Measurements from ENCODE around the gene PCDHA4.
"Not testable (repeated sequence)": the region's sequence is repeated elsewhere in the genome, so short reads cannot be mapped to it uniquely, and the experiment has no call there.

PCDHA4 gene

DNA sequence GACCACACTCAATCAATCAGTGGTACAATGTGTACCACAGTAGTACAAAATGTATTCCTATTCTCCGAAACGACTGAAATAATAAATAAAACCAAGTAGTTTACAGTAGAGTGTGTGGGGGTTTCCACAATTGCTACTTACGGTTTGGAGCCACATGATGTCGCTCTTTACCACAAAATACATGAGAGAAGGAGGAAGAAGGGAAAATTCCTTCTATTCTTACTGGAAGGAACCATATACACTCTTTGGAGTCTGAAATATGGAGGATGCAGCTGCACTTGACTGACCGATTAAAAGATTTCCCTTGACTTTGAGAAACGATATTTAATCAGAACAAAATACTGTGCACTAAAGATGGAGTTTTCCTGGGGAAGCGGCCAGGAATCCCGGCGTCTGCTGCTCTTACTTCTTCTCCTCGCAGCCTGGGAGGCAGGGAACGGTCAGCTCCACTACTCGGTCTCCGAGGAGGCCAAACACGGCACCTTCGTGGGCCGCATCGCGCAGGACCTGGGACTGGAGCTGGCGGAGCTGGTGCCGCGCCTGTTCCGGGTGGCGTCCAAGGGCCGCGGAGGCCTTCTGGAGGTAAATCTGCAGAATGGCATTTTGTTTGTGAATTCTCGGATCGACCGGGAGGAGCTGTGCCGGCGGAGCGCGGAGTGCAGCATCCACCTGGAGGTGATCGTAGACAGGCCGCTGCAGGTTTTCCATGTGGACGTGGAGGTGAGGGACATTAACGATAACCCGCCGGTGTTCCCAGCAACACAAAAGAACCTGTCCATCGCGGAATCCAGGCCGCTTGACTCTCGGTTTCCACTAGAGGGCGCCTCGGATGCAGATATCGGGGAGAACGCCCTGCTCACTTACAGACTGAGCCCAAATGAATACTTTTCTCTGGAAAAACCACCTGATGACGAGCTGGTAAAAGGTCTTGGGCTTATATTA is at the start of gene PCDHA4:
TSS of gene PCDHA4 (plus strand) at position 235 of the 942 bp plus-strand sequence.
- in situ Hi-C loops (cut with HindIII; ENCODE audit: low sequenced_read_pairs) = no loop called here

DNA sequence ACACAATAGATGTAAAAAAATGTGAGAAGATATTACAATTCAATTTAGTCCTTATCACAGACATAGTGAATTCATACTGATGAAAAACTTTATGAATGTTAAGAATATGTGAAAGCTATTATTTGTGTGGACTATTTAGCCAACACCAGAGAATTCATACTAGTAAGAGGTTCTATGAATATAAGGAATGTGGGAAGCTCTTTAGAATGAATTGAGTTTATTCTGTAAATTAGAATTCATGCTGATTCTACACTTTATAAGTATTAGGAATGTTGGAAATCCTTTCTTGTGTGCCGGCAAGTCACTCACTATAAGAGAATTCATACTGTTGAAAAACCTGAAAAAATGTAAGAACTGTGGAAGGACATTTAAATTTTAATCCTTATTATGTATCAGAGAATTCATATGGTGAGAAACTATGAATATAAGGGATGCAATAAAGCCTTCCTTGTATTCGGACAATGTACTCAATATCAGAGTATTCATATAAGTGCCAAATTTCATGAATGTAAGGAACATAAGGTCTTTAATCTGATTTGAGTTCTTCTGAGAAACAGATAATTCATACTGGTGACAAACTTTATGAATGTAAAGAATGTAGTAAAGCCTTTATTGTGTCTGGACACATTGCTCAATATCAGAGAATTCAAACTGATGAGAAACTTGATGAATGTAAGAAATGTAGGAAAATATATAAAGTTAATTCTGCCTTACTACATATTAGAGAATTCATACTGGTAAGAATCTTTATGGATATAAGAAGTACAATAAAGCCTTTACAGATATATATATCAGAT is 42.5 kb upstream of the PCDHA4 start:
- in situ Hi-C loops (cut with HindIII; ENCODE audit: low sequenced_read_pairs) = no loop called here

DNA sequence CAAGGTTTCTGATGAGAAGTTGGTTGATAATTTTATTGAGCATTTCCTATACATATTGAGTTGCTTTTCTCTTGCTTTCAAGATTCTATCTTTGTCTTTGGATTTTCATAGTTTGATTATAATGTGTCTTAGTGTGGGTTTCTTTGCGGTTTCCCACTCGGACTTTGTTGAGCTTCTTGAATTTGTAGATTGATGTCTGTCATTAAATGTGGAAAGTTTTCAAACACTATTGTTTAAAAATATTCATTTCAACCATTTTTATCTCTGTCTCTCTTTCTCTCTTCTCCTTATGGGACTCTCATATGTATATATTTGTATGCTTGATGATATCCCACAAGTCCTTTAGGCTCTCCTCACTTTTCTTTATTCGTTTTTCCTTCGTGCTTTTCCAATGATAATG is 39.4 kb upstream of the PCDHA4 start:
- in situ Hi-C loops (cut with HindIII; ENCODE audit: low sequenced_read_pairs) = no loop called here

DNA sequence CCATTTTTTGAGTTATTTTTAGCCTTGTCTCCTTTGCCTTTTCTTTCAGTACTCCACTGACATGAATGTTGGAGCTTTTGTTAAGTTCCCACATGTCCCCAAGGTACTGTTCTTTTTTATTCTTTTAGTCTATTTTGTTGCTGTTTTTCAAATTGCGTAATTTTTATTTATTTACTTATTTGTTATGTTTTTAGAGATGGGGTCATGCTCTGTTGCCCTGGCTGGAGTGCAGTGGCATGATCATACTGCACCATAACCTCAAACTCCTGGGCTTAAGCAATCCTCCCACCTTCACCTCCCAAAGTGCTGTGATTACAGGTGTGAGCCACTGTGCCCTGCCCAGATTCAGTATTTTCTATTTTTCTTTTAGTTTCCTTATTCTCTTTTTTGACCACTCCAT is 26.4 kb upstream of the PCDHA4 start:
- in situ Hi-C loops (cut with HindIII; ENCODE audit: low sequenced_read_pairs) = no loop called here

DNA sequence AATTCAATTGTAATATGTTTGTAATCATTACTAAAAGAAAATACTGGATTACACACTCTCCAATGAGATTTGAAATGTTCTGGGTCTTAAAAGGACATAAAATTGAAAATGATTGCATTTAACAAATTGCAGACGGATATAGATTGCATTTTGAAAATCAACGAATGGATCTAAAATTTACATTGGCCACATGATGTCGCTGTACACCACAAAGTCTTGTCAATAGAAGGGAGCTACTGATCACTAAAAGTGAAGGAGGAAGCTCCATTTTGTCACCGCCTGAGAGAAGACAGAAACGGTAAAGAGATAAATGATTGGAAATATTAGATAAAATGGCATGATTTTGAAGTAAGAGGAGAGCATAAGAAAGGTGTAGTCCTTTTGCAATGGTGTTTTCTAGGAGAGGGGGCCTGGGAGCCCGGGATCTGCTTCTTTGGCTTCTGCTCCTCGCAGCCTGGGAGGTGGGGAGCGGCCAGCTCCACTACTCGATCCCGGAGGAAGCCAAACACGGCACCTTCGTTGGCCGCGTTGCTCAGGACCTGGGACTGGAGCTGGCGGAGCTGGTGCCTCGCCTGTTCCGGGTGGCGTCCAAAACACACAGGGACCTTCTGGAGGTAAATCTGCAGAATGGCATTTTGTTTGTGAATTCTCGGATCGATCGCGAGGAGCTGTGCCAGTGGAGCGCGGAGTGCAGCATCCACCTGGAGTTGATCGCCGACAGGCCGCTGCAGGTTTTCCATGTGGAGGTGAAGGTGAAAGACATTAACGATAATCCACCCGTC is 20.8 kb upstream of the PCDHA4 start, which contains the start of gene PCDHA1:
TSS of gene PCDHA1 (plus strand) at position 236 of the 782 bp plus-strand sequence.
- in situ Hi-C loops (cut with HindIII; ENCODE audit: low sequenced_read_pairs) = no loop called here

DNA sequence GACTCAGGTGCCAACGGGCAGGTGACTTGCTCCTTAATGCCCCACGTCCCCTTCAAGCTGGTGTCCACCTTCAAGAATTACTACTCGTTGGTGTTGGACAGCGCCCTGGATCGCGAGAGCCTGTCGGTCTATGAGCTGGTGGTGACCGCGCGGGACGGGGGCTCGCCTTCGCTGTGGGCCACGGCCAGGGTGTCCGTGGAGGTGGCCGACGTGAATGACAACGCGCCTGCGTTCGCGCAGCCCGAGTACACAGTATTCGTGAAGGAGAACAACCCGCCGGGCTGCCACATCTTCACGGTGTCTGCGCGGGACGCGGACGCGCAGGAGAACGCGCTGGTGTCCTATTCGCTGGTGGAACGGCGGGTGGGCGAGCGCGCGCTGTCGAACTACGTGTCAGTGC is 19.4 kb upstream of the PCDHA4 start:
- in situ Hi-C loops (cut with HindIII; ENCODE audit: low sequenced_read_pairs) = not testable (repeated sequence)

DNA sequence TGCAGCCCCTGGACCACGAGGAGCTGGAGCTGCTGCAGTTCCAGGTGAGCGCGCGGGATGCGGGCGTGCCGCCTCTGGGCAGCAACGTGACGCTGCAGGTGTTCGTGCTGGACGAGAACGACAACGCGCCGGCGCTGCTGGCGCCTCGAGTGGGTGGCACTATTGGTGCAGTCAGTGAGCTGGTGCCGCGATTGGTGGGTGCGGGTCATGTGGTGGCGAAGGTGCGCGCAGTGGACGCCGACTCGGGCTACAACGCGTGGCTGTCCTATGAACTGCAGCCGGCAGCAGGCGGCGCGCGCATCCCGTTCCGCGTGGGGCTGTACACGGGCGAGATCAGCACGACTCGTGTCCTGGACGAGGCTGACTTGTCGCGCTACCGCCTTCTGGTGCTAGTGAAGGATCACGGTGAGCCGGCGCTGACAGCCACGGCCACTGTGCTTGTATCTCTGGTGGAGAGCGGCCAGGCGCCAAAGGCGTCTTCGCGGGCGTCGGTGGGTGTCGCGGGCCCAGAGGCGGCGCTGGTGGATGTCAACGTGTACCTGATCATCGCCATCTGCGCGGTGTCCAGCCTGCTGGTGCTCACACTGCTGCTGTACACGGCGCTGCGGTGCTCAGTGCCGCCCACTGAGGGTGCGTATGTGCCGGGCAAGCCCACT is 18.9 kb upstream of the PCDHA4 start:
- in situ Hi-C loops (cut with HindIII; ENCODE audit: low sequenced_read_pairs) = not testable (repeated sequence)

DNA sequence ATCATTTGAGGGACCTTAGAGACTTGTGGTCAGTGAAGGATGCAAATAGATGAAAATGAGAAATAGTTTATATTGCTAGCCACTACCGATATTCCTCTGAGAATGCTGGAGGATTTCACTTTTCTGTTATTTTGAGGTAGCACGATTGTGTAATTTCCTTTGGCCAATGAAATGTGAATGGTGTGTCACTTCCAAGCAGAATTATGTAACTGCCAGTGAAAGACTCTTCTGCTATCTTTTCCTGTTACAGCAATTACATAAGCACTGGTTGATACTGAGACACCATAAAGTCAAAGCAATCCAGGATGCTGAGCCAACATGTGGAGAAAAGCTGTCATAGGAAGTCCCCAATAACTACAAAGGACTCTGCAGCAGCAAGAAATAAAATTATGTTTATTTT is 15.8 kb upstream of the PCDHA4 start:
- in situ Hi-C loops (cut with HindIII; ENCODE audit: low sequenced_read_pairs) = no loop called here

DNA sequence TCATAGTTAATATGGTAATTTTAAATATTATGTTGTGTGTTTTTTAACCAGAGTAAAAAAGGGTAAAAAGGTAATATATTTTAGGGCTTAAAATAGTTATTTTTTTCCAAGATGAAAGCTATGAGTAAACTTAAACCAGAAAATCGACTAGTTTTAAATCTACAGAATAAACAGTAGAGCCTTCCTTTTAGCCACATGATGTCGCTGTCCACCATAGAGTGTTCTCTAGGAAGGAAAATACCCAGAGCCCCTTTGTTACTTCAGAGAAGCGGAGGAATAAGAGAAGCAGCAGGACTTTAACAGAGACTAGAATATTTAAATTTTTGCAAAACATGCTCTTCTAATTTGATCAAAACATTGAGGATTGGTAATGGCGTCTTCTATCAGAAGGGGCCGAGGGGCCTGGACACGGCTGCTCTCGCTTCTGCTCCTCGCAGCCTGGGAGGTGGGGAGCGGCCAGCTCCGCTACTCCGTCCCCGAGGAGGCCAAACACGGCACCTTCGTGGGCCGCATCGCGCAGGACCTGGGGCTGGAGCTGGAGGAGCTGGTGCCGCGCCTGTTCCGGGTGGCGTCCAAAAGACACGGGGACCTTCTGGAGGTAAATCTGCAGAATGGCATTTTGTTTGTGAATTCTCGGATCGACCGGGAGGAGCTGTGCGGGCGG is 12.1 kb upstream of the PCDHA4 start, which contains the start of gene PCDHA2:
TSS of gene PCDHA2 (plus strand) at position 258 of the 664 bp plus-strand sequence.
- in situ Hi-C loops (cut with HindIII; ENCODE audit: low sequenced_read_pairs) = no loop called here

DNA sequence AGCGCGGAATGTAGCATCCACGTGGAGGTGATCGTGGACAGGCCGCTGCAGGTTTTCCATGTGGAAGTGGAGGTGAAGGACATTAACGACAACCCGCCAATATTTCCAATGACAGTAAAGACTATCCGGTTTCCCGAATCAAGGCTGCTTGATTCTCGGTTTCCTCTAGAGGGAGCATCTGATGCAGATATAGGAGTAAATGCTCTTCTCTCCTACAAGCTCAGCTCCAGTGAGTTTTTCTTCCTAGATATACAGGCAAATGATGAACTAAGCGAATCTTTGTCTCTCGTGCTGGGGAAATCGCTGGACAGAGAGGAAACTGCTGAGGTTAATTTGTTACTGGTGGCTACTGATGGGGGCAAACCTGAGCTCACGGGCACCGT is 11.6 kb upstream of the PCDHA4 start:
- in situ Hi-C loops (cut with HindIII; ENCODE audit: low sequenced_read_pairs) = no loop called here

DNA sequence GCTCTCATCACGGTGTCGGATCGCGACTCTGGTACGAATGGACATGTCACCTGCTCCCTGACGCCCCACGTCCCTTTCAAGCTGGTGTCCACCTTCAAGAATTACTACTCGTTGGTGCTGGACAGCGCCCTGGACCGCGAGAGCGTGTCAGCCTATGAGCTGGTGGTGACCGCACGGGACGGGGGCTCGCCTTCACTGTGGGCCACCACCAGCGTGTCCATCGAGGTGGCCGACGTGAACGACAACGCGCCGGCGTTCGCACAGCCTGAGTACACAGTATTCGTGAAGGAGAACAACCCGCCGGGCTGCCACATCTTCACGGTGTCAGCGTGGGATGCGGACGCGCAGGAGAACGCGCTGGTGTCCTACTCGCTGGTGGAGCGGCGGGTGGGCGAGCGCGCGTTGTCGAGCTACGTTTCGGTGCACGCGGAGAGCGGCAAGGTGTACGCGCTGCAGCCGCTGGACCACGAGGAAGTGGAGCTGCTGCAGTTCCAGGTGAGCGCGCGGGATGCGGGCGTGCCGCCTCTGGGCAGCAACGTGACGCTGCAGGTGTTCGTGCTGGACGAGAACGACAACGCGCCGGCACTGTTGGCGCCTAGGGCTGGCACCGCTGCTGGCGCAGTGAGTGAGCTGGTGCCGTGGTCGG is 10.7 kb upstream of the PCDHA4 start:
- in situ Hi-C loops (cut with HindIII; ENCODE audit: low sequenced_read_pairs) = not testable (repeated sequence)

DNA sequence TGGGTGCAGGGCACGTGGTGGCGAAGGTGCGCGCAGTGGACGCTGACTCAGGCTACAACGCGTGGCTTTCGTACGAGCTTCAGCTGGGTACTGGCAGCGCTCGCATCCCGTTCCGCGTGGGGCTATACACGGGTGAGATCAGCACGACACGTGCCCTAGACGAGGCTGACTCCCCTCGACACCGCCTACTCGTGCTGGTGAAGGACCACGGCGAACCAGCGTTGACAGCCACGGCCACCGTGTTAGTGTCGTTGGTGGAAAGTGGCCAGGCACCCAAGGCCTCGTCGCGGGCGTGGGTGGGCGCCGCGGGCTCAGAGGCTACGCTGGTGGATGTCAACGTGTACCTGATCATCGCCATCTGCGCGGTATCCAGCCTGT is 10.2 kb upstream of the PCDHA4 start:
- in situ Hi-C loops (cut with HindIII; ENCODE audit: low sequenced_read_pairs) = no loop called here

DNA sequence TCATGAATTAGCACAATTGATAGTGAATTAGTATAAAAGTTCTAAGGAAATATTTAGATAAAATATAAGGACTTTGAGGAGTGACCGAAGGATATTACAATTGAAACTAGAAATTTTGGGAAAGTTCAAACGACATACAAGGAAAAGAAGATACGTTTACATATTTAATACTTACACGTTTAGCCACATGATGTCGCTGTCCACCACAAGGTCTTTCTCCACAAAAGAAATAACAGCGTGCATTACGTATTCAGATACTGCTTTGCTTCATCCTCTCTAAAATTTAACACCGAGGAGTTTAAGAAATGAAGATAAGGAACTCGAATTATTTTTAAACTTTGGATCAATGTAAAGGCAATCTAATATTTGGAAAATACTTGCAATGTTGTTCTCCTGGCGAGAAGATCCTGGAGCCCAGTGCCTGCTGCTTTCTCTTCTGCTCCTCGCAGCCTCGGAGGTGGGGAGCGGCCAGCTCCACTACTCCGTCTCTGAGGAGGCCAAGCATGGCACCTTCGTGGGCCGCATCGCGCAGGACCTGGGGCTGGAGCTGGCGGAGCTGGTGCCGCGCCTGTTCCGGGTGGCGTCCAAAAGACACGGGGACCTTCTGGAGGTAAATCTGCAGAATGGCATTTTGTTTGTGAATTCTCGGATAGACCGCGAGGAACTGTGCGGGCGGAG is 5.9 kb upstream of the PCDHA4 start, which contains the start of gene PCDHA3:
TSS of gene PCDHA3 (plus strand) at position 242 of the 678 bp plus-strand sequence.
- in situ Hi-C loops (cut with HindIII; ENCODE audit: low sequenced_read_pairs) = no loop called here

DNA sequence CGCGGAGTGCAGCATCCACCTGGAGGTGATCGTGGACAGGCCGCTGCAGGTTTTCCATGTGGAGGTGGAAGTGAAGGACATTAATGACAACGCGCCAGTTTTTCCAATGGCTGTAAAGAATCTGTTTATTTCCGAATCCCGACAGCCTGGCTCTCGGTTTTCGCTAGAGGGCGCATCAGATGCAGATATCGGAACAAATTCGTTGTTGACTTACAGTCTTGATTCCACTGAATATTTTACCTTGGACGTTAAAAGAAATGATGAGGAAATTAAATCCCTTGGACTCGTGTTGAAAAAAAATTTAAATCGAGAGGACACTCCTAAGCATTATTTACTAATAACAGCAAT is 5.4 kb upstream of the PCDHA4 start:
- in situ Hi-C loops (cut with HindIII; ENCODE audit: low sequenced_read_pairs) = no loop called here

DNA sequence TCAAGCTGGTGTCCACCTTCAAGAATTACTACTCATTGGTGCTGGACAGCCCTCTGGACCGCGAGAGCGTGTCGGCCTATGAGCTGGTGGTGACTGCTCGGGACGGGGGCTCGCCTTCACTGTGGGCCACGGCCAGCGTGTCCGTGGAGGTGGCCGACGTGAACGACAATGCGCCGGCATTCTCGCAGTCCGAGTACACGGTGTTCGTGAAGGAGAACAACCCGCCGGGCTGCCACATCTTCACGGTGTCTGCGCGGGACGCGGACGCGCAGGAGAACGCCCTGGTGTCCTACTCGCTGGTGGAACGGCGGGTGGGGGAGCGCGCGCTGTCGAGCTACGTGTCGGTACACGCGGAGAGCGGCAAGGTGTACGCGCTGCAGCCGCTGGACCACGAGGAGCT is 4.5 kb upstream of the PCDHA4 start:
- in situ Hi-C loops (cut with HindIII; ENCODE audit: low sequenced_read_pairs) = not testable (repeated sequence)

DNA sequence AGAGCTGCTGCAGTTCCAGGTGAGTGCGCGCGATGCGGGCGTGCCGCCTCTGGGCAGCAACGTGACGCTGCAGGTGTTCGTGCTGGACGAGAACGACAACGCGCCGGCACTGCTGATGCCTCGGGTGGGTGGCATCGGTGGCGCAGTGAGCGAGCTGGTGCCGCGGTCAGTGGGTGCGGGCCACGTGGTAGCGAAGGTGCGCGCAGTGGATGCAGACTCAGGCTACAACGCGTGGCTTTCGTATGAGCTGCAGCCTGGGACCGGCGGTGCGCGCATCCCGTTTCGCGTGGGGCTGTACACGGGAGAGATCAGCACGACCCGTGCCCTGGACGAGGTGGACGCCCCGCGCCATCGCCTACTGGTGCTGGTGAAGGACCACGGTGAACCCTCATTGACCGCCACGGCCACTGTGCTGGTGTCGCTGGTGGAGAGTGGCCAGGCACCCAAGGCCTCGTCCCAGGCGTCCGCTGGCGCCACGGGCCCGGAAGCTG is 4.0 kb upstream of the PCDHA4 start:
- in situ Hi-C loops (cut with HindIII; ENCODE audit: low sequenced_read_pairs) = no loop called here

DNA sequence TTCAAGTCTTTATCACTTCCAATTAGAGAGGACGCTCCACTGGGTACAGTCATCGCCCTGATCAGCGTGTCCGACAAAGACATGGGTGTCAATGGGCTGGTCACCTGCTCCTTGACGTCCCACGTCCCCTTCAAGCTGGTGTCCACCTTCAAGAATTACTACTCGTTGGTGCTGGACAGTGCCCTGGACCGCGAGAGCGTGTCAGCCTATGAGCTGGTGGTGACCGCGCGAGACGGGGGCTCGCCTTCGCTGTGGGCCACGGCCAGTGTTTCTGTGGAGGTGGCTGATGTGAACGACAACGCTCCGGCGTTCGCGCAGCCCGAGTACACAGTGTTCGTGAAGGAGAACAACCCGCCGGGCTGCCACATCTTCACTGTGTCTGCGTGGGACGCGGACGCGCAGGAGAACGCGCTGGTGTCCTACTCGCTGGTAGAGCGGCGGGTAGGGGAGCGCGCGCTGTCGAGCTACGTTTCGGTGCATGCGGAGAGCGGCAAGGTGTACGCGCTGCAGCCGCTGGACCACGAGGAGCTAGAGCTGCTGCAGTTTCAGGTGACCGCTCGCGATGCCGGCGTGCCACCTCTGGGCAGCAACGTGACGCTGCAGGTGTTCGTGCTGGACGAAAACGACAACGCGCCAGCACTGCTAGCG is 1.5 kb downstream of the PCDHA4 start:
- in situ Hi-C loops (cut with HindIII; ENCODE audit: low sequenced_read_pairs) = not testable (repeated sequence)

DNA sequence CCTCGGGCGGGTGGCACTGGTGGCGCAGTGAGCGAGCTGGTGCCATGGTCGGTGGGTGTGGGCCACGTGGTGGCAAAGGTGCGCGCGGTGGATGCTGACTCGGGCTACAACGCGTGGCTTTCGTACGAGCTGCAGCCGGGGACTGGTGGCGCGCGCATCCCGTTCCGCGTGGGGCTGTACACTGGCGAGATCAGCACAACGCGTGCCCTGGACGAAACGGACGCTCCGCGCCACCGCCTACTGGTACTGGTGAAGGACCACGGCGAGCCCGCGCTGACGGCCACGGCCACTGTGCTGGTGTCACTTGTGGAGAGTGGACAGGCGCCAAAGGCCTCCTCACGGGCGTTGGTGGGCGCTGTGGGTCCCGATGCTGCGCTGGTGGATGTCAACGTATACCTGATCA is 2.0 kb downstream of the PCDHA4 start:
- in situ Hi-C loops (cut with HindIII; ENCODE audit: low sequenced_read_pairs) = no loop called here

Measured in endothelial cell of hepatic sinusoid (primary cell).